Measurements from ENCODE around the gene IRX6.

IRX6 gene

DNA sequence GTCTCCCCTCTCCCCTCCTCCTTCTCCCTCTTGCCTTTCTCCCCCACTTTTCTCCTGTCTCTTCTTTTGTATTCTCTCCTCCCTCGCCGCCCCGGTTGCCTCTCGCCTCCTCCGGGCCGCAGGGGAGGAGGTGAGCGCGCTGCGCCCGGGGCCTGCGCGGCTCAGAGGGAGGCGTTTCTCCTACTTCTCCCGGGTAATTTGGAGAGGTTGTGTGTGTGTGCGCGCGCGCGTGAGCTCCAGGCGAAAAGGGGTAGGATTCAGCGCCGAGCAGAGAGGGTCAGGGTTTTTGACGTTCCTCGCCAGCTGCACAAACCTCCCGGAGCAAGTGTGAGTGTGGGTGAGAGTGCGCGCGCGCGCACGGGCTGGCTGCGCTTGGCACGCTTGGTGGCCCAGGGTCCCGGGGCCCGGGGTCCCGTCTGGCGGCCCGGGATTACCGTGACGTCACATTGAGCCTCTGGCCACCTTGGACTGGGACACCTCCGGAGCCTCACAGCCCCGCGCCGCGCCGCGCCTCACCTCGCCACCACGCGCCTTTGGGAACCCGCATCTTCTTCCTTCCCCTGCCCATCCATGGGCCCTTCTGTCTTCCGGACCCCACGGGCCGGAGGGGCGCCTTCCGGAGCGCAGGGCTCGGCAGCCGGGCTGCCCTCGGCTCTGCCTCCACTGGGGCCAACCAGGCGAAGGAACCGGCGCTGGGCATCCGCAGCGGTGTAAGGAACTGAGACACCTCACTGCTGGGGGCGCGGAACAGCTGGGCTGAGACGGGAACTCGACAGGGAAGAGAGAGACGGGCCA lies 479 bp downstream of the IRX6 start:
- no peak for FAIRE-seq

DNA sequence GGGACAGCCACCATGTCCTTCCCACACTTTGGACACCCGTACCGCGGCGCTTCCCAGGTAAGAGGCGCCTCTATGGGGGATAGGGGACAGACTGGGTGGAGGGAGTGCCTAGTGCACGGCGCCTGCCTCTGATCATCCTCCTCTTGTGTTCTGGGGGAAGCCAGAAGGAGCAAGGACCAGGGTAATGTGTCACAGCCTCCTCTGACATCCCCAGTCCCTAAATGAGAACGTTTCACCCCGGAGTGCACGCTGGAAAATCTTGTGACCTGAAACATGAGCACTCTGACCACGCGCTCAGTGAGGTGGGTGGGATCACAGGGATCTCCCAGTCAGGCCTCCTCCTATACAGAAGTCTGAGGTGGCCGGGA lies 1.1 kb downstream of the IRX6 start:
- no peak for FAIRE-seq

DNA sequence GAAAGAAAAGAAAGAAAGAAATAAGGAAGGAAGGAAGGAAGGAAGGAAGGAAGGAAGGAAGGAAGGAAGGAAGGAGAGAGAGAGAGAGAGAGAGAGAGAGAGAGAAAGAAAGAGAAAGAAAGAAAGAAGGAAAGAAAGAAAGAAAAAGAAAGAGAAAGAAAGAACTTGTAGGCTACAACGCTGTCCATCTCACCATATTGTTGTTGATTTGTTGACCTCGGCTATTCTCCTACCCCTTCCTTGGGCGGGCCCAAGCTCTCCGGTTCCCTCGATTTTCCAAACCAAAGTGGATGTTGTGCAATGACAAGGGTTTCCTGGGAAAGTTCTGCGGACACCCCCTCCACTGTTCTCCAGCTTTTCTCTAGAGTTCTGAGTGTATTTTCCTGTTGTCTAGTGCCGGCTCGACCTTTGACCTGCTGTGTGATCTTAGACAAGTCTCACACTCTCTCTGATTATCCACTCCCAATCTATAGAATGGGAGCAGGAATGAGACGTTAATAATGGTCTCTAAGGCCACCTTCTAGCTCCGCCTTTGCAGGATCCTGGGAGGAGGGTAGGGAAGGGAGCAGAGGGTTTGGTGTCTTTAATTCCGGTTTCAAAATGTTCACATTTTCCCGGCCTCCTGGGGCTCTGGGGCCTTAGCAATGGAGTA lies 1.6 kb downstream of the IRX6 start:
- no peak for FAIRE-seq

DNA sequence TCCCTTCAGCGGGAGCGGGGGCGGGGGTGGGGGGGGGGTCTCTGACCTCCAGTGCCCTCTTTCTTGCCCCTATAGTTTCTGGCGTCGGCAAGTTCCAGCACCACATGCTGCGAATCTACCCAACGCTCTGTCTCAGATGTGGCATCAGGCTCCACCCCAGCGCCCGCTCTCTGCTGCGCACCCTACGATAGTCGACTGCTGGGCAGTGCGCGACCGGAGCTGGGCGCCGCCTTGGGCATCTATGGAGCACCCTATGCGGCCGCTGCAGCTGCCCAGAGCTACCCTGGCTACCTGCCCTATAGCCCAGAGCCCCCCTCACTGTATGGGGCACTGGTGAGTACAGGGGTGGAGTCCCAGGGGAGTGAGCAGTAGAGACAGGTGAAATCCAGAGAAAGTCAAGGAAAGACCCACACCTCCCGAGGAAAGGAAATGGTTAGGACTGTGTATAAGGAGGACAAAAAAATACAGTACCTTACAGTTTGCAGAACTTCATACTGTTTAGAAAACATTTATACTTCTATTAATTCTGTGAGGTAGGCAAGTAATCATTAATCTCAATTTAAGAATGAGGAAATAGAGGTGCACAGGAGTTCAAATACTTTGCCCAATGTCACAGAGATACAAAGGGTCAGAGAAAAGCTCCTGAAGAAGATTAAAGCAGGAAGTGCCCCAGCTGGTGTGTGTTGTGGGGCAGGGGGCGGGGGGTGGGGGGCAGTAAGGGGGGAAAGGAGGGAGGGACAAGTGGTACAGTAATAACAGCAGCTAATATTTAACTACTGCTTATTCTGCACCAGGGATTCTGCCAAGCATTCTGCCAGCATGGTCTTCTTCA lies 2.5 kb downstream of the IRX6 start:
- FAIRE-seq, result no peak

DNA sequence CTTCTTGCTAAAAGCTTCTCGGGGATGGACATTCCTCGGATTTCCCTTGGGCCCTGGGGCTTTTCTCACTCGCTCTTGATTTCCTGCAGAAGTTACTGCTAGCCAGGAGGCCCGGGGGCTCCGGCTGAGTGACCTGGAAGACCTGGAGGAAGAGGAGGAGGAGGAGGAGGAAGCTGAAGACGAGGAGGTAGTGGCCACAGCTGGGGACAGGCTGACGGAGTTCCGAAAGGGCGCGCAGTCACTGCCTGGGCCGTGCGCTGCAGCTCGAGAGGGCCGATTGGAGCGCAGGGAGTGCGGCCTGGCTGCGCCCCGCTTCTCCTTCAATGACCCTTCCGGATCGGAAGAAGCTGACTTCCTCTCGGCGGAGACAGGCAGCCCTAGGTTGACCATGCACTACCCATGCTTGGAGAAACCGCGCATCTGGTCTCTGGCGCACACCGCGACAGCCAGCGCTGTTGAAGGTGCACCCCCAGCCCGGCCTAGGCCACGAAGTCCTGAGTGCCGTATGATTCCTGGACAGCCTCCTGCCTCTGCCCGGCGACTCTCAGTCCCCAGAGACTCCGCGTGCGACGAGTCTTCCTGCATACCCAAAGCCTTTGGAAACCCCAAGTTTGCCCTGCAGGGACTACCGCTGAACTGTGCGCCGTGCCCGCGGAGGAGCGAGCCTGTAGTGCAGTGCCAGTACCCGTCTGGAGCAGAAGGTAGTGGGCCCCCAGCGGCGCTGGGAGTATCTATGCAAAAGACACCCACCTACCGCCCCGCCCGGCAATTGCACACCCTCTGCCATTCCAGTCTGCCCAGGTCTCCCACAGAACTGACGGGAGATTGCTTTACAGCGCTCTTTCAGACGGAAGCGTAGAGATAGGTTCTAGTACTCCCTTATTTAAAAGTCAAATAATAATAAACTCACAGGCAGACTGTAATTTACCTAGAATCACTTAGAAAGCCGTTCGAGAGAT lies 4.9 kb downstream of the IRX6 start:
- FAIRE-seq, result no peak

DNA sequence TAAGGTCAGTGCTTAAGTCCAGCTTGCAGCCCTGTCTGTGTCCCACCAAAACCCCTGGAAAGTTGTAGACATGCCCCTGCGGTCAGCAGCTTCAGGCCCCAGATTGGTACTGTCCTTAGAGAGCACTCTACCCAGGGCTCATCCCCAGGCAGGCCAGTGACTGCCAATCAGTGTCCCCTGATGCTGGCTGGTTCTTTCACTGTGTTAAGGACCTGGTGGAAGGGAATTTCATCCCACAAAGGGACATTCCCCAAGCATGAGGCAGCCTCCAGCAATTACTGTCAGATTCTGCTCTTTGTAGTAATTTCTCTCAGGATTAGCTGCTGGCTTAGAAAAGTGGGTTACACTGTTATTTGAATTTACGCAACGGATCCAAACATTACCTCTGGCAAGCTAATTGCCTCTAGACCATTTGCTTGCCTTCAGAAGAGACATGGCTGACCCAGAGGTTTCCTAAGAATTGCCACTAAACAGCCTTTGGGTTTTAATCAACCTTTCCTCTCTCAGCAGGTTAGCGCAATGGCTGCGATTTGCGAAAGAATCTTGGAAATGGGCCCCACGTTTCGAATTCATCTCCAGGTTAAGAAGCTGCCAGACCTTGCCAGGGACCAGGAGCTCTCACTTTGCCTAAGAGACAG lies 5.9 kb downstream of the IRX6 start:
- FAIRE-seq, result no peak

DNA sequence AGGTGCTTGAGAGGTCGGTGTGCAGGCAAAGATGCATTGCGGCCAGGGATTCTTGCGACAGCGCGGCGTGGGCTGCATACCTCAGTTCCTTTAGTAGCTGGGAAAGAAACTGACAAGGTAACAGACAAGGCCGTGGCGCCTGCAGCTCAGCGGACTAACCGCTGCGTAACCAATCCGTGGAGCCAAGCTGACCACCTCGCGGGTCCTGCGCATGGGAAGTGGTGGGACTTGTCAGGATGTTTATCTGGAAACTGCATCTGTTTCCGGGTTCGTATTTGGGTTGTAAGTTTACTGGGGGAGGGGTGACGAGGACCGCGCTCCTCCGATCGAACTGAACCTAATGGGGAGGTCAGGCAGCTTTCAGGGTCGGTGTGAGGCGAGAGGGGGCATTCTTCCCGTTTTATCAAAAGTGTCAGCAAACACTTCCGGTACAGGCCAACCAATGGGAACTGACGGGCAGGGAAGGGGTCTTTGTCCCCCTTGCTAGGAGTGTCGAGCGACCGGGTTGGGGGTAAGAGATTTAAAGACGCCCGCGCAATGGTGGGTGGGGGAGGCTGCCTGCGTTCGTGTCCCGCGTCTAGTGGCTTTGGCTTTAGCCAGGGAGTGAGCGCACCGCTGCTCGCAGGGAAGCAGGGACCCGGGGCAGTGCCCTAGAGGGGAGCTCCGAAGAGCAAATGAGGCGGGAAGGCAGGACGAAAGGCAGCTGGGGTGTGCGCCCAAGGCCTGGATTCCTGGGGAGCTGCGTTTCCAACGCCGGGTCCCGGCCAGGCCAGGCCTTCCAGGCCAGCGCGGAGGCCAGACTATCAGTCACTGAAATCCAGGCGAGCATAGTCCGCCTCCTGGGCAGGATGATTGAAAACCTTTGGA lies 7.0 kb downstream of the IRX6 start:
- no peak for FAIRE-seq

DNA sequence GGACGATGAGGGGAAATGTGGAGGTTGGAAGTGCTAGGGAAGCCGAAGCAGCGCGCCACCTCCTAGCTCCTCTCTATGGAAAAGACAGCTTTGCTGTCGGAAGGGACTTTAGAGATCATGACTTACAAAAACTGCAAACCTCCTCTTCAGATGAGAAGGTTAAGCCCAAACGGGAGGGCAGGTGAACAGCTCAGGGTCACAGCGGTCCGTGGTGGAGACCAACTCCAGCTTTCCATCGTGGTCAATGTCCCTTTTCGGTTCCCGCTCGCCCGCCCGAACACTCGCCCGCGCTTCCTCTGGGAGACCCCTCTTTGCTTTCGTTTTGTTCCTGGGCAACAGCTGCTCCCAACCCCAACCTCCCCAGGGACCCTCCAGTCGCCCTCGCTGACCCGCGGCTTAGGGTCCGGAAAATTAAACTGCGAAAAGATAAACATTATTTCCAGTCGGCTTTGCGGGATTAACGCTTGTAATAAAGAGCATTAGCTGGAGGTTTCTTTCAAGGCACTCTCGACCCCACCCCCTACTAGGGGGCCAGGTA lies 7.7 kb downstream of the IRX6 start:
- FAIRE-seq, result no peak

DNA sequence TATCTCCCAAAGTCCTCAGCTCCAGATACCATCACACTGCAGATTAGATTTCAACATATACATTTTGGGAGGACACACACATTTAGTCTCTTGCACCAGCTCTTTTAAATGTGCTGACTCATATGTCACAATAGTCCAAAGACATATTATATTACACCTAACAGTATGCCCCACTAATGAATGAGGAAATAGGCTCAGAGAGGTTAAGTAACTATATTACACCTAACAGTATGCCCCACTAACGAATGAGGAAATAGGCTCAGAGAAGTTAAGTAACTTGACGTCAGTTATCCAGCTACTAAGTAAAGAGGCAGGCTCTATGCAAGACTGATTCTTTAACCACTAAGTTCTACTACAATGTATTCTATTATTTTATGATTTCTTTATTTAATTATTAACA lies 9.7 kb downstream of the IRX6 start:
- FAIRE-seq, result no peak

DNA sequence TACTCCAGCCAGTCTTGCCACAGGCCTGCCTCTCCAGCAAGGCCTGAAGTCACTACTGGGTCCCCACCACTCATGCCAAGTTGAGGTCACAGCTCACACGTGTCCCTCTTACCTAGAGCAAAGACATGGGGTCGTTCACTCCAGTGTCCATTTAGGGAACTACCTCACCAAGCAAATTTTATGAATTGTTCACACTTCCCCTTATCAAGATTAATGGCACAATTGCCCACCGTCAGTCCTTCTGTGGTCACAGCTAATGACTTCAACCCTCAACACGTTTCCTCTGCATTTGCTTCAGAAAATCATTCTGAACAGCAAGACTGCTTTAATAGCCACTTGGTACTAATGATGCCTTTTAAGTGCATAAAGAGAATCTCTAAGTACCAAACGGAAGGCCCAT lies 14.6 kb downstream of the IRX6 start:
- FAIRE-seq, result no peak

DNA sequence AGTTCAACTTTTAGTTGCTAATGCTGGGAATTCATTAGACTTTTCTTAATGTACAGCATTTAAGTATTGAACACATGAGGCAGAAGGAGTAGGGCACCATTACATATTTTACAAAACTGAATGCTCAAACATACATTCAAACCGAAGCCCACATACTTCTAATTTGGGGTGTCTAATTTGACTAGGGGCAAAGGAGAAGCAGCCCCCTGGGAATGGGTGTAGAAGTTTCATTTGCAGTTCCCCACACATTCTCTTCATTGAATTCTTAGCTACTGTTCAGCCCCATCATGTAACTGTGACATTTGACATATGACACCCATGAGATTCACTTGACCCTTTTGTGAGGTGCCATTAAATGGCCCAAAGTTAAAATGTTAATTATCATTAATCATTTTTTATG lies 16.4 kb downstream of the IRX6 start:
- FAIRE-seq, result no peak

DNA sequence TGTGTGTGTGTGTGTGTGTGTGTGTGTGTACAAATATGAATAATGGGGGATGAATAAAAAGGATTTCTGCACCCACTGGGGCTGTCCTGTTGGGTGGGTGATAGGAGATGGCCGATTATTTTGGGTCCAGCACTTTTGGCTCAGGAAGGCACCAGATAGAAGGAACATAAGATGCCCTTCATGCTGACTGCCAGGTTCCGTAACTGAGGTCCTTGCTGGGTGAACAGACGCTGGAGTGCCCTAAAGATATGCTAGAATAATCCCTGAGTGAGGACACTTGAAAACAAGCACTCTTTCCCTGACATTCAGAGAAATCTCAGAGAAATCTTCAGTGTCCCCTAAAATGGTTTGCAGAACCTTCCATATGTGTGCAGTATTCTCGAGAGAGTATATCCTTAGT lies 17.7 kb downstream of the IRX6 start:
- no peak for FAIRE-seq

DNA sequence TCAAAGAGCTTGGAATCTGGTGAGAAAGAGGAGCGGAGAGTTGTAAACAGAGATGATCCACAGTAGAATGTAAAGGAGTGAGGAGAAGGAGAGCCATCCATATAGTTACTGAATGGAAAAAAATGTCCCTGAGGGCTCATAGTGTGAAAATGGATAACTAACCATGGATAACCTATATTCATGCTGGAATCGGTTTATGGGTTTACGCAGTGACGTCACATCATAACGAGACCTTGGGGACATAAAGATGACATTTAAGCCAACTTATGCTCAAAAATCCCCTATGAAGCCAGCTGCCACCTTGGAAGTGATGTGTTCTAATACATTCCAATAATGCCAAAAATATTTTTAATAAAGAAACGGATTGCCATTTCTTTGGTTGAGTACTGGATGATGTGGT lies 22.5 kb downstream of the IRX6 start:
- FAIRE-seq, result no peak

DNA sequence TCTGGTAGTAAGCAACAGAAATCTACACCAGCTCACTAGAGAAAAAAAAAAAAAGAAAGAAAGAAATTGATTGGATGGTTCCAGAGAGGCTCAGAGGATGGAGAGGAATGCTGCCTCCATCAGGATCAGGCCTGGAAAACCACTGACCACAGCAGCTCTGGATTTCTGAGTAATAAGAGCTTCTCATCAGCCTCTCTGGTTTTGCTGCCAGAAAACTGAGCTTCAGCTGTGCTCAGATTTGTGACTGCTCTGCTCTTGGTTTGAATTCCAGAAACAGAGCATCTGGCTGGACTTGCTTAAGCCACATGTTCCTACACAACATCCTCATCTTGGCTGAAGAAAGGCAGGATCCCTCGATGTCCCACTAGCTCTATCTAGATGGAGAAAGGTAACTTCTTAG lies 25.9 kb downstream of the IRX6 start:
- FAIRE-seq, result no peak

DNA sequence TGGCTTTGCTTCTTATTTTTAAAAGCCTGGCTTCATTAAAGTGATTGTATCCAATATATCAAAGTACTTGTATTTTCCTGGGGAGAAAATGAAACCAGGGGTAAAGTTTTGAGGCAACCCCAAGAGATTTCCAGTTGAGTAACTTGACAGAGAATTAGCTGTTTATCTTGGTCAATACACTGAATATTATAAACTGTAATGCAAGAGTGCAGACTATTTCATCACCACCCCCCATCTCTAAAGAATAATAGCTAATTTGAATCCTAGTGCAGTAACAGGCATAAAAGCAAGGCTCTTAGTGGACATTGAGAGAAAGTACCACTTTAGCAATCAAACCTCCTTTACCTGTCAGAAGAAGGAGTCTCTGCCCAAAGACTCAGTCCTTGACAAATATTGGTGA lies 27.0 kb downstream of the IRX6 start:
- FAIRE-seq, result no peak

DNA sequence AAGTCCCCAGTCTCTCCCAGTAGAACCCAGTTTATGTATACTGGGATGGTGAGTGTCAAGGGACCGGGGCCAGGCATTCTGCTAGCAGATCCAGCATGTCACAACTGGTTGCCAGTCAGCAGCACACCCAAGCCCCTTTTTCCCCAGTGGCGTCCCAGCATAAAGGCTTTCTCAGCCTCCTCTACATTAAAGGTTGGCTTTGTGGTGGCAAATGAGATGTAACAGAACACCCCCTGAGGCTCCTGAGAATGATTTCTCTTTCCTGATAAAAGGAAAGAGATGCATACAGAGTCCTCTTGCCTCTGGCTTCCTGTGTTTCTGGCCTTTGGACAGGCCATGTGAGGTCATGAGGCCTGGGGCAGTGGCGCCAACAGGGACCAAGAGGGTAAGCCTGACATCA lies 27.9 kb downstream of the IRX6 start:
- FAIRE-seq, result no peak

DNA sequence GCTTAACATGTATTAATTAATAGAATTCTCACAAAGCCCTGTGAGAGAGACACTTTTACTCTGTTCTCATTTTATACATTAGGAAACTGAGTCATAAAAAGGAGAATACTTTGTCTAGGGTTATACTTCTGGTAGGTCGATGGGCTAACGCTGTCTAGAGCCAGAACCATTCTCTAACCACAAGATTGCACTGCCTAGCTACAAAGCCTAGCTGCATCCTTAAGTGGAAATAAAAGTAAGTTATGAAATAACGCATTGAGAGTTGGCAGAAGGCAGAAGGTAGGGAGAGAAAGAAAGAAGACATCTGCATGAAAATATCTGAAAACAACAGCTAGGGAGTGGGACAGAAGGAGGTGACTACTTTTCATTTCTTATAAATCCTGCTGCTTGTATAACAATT lies 33.2 kb downstream of the IRX6 start:
- no peak for FAIRE-seq

DNA sequence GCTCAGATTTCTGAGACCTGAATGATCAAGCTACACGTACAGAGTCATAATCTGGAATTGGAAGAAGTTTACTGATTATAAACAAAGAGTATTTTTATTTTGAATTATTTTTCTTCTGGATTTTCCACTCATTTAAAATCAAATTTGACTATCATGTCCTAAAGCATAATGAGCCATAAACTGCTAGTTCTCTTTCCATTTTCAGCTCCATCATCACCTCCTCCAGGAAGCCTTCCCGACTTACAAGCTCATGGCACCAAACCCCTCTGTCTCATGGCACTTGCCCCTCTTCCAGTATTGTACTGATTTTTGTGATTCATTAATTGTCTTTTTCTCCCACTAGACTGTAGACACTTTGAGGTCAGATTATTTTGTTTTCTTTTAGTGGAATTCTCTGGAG lies 35.9 kb downstream of the IRX6 start:
- FAIRE-seq, result no peak

DNA sequence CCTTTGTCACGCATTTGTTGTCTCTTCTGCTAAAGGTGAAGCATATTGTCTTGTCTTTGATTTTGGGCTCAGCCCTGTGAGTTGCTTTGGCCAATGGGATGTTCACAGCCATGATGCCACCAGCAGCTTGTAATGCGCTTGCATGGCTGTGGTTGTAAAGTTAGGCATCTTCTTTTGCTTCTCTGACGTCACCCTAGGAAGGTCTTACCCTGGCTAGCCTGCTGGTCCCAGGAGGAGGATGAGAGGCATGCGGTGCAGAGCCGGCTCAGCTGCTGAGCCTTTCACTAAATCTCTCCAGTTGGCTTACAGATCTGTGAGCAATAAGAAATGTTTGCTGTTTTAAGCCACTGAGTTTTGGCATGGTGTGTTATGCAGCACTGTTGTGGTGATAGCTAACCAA lies 40.8 kb downstream of the IRX6 start:
- no peak for FAIRE-seq

DNA sequence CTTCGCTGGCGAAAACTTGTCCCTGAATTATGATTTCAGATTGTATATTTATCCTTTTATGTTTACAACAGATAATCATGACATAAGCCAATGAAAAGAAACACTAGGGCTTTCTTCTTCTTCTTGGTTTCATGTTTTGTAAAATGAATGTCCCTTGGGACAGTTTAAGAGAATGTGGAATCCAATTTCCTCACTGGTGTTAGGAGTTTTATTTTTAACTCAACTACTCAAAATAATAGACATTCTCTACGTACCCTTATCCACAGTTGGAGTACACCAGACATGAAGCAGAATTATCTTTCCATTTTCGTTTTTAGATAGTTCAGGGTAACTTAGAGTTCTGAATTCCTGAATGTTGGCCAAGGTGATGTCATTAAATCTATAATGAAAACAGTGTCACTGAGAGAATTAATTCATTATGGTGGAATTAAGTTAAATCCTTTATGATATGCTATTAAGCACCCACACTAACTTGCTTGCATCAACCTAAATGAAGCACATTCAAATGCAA lies 43.4 kb downstream of the IRX6 start:
- FAIRE-seq, result no peak

All from TTC549 (cell line).